B cell (primary cell): Measurements from ENCODE around the gene TAF8. TPM values are rescaled to one million over a fixed set of nuclear protein-coding genes. Genes with fewer than 3 reads are reported as not detected.

ENCODE experiments used
- ATAC-seq: fragments of 200-7000 bp; cut with Tn5 transposase; one replicate; pipeline ENCODE4 v1.10.0; 2021; ENCODE audit warnings: low read depth, mild to moderate bottlenecking, moderate number of reproducible peaks, moderate library complexity
- CTCF ChIA-PET: fragments of 350-600 bp; sonication (Branson Sonifier 250); formaldehyde crosslinking; loops from one replicate; lab custom pipeline; 2021; ENCODE audit warnings: antibody characterized with exemption, inconsistent platforms; lab: Charles Lee
- POLR2A ChIA-PET: fragments of 350-600 bp; sonication (Branson Sonifier 250); formaldehyde crosslinking; loops from one replicate; lab custom pipeline; 2021; ENCODE audit warnings: antibody characterized with exemption; lab: Charles Lee
- DNase-seq: peaks from one replicate; pipeline ENCODE4 v3.0.0; 2013
- H2AFZ ChIP-seq: 2 replicates; pipeline ENCODE4 v1.6.1; 2012; ENCODE audit warnings: mild to moderate bottlenecking, low read depth, low read length; ENCODE audit not compliant: insufficient read depth, poor library complexity, severe bottlenecking
- H3K27ac ChIP-seq, 2 donors: 1 replicate in 1 of 2; 2 replicates in 1 of 2; pipeline ENCODE4 v1.5.1; 2012 to 2013; ENCODE audit warnings: low read length in 2 of 2, mild to moderate bottlenecking in 2 of 2, moderate library complexity in 1 of 2
- H3K27me3 ChIP-seq, 4 experiments: fragments of 200-600 bp in 1 of 4; sonication (generic) in 1 of 4; replicated peaks in 1 of 4; 1 replicate in 2 of 4; 2 replicates in 2 of 4; pipeline versions ENCODE4 v1.6.1 to v1.7.0; 2013 to 2016; ENCODE audit warnings: low read length in 3 of 4, mild to moderate bottlenecking in 2 of 4, mixed read lengths in 1 of 4, moderate library complexity in 1 of 4; ENCODE audit not compliant: insufficient read depth in 4 of 4, control insufficient read depth in 3 of 4; ENCODE audit errors: control extremely low read depth in 1 of 4
- H3K36me3 ChIP-seq, 2 experiments: replicated peaks in 1 of 2; 1 replicate in 1 of 2; 2 replicates in 1 of 2; pipeline versions ENCODE4 v1.6.1 to v1.7.1; 2013; ENCODE audit warnings: low read length in 1 of 2; ENCODE audit not compliant: insufficient read depth in 2 of 2, control insufficient read depth in 1 of 2; ENCODE audit errors: control extremely low read depth in 1 of 2, extremely low read depth in 1 of 2
- H3K4me1 ChIP-seq, 2 donors: fragments of 200-600 bp in 1 of 2; sonication (generic) in 1 of 2; 1 replicate in 1 of 2; 2 replicates in 1 of 2; pipeline versions ENCODE4 v1.5.1 to v1.6.1; 2013 to 2017; ENCODE audit warnings: low read length in 2 of 2; ENCODE audit not compliant: control insufficient read depth in 2 of 2, insufficient read depth in 2 of 2
- H3K4me2 ChIP-seq: replicated peaks from 2 replicates; pipeline ENCODE3; 2012; ENCODE audit warnings: mild to moderate bottlenecking, low read depth, low read length; ENCODE audit not compliant: poor library complexity, severe bottlenecking
- H3K4me3 ChIP-seq, 5 experiments: fragments of 200-600 bp in 1 of 5; sonication (generic) in 1 of 5; 1 replicate in 3 of 5; 2 replicates in 2 of 5; pipeline versions ENCODE4 v1.5.1 to v1.7.0; 2011 to 2016; ENCODE audit warnings: low read length in 4 of 5, mild to moderate bottlenecking in 4 of 5, low read depth in 2 of 5, control low read depth in 1 of 5, moderate library complexity in 1 of 5; ENCODE audit not compliant: insufficient read depth in 1 of 5; ENCODE audit errors: control extremely low read depth in 1 of 5, extremely low read depth in 1 of 5
- H3K79me2 ChIP-seq: fragments of 200-600 bp; sonication (generic); one replicate; pipeline ENCODE4 v1.6.0; 2016; ENCODE audit warnings: low read length; ENCODE audit not compliant: control insufficient read depth, insufficient read depth
- H3K9ac ChIP-seq: fragments of 200-600 bp; sonication (generic); 2 replicates; pipeline ENCODE4 v1.6.1; 2017; ENCODE audit warnings: mild to moderate bottlenecking, low read length, moderate library complexity
- H3K9me3 ChIP-seq, 3 donors: one replicate each; pipeline versions ENCODE4 v1.6.1 to v1.7.1; 2013; ENCODE audit warnings: low read length in 2 of 3; ENCODE audit not compliant: control insufficient read depth in 2 of 3, insufficient read depth in 1 of 3; ENCODE audit errors: control extremely low read depth in 1 of 3
- H4K20me1 ChIP-seq: 2 replicates; pipeline ENCODE4 v1.6.0; 2012; ENCODE audit warnings: mild to moderate bottlenecking, low read length; ENCODE audit not compliant: insufficient read depth, control insufficient read depth, poor library complexity, severe bottlenecking
- H3K27ac Mint-ChIP-seq: one replicate; pipeline ENCODE4 v1.8.0; 2021; ENCODE audit warnings: mixed read lengths
- H3K27me3 Mint-ChIP-seq: one replicate; pipeline ENCODE4 v1.8.0; 2021; ENCODE audit warnings: mixed read lengths
- H3K4me1 Mint-ChIP-seq: one replicate; pipeline ENCODE4 v1.8.0; 2021; ENCODE audit warnings: mixed read lengths
- H3K4me3 Mint-ChIP-seq: one replicate; pipeline ENCODE4 v1.8.0; 2021; ENCODE audit warnings: mixed read lengths
- H3K9me3 Mint-ChIP-seq: one replicate; pipeline ENCODE4 v1.8.0; 2022; ENCODE audit warnings: mixed read lengths; ENCODE audit not compliant: insufficient read depth
- CTCF ChIP-seq: fragments of 200-600 bp; IDR thresholded peaks from one replicate; pipeline ENCODE4 v1.8.0; 2022; ENCODE audit warnings: antibody characterized with exemption, mild to moderate bottlenecking
- EZH2 ChIP-seq: IDR thresholded peaks from 2 replicates; pipeline ENCODE4 v1.6.1; 2012; ENCODE audit warnings: borderline replicate concordance, low read depth, mild to moderate bottlenecking, moderate library complexity, low read length; ENCODE audit not compliant: insufficient read depth, poor library complexity, severe bottlenecking
- WGBS: methylation state at CpG from one replicate; pipeline ENCODE4 v1.1.5; 2013; ENCODE audit warnings: missing lambda C conversion rate; ENCODE audit not compliant: insufficient coverage; 5-methylcytosine and 5-hydroxymethylcytosine counted together
- intact Hi-C: fragments of 100-400 bp; cut with micrococcal nuclease; formaldehyde crosslinking; loops from one replicate; pipeline ENCODE4 v1.10.0; 2022
- polyA plus RNA-seq: library from polyadenylated mRNA; depleted of rRNA; stranded (reverse); fragments of >200 nt; gene quantifications from 2 replicates; pipeline ENCODE4 v1.2.3, GENCODE V29; 2012
- total RNA-seq, 2 donors: library from RNA; stranded (reverse); fragments of 120-200 nt in 1 of 2; gene quantifications; 1 replicate in 1 of 2; 2 replicates in 1 of 2; pipeline versions ENCODE4 v1.2.3 to v1.2.4, GENCODE V29; 2013 to 2022

The TAF8 gene
- total and polyA plus RNA-seq, 2 donors (not counting 1 experiment from before 2014, with no cell fraction given): 30.6 to 67.0 TPM

- intact Hi-C loops: no loop called here
- Histone ChIP-seq H3K27ac (no peak overlapping the region), H3K9ac (no peak overlapping the region), H3K4me1 (no peaks in the 10 kb centered on the region), H3K9me3 (peaks cover 0 to 7% (median 5%) of the 10 kb centered on the region in 3 donors), H3K4me3 (no peak overlapping the region), H2AFZ (no peak overlapping the region), H3K36me3 (no peaks in the 10 kb centered on the region), H3K4me2 (no peak overlapping the region), H3K79me2 (no peaks in the 10 kb centered on the region), H3K27me3 (peaks cover 0 to 2% (median 0%) of the 10 kb centered on the region in 4 experiments), H4K20me1 (no peaks in the 10 kb centered on the region)
- ATAC-seq (no peak), DNase-seq (no peak)
- H3K27me3 Mint-ChIP-seq: peaks cover 25% of the 10 kb centered on the region
- ChIA-PET POLR2A (interaction anchor here (0.6 kb wide), 1 partner anchor 332 kb away, joined by 3 read pairs; no protein-coding TSS in a partner anchor), CTCF (interaction anchor here (1.1 kb wide), 1 partner anchor 10 kb away, joined by 3 read pairs; no protein-coding TSS in a partner anchor)
- WGBS: 98% methylated on average over 3 of the region's 5 CpGs
- no peaks in the 10 kb centered on the region for H3K9me3 Mint-ChIP-seq
- TF ChIP-seq CTCF: no peak
- TF ChIP-seq EZH2: no peak
- no peak overlapping the region for H3K4me3 Mint-ChIP-seq
- H3K27ac Mint-ChIP-seq: no peak overlapping the region
- no peaks in the 10 kb centered on the region for H3K4me1 Mint-ChIP-seq
Observed at GRCh38 chr6:42113936-42114636, 63.8 kb downstream of the TAF8 start.

GRCh38 chr6:42117843-42118161 lies 67.5 kb downstream of the TAF8 start:
- POLR2A ChIA-PET: no interaction called here
- Histone ChIP-seq H3K9ac (no peak overlapping the region), H3K79me2 (no peaks in the 10 kb centered on the region), H3K4me1 (no peaks in the 10 kb centered on the region), H3K27me3 (peaks cover 0 to 2% (median 0%) of the 10 kb centered on the region in 4 experiments), H3K9me3 (no peaks in the 10 kb centered on the region), H3K4me3 (no peak overlapping the region), H3K36me3 (no peaks in the 10 kb centered on the region), H4K20me1 (no peaks in the 10 kb centered on the region), H2AFZ (no peak overlapping the region), H3K27ac (no peak overlapping the region), H3K4me2 (no peak overlapping the region)
- no peak for ATAC-seq
- CTCF ChIA-PET: interaction anchor here (1.0 kb wide), 1 partner anchor 13 kb away, joined by 3 read pairs; no protein-coding TSS in a partner anchor
- Mint-ChIP-seq H3K4me3 (no peak overlapping the region), H3K4me1 (no peaks in the 10 kb centered on the region), H3K27me3 (peaks cover 17% of the 10 kb centered on the region), H3K9me3 (no peaks in the 10 kb centered on the region), H3K27ac (no peak overlapping the region)
- 94% methylated on average over 2 of the region's 3 CpGs for WGBS
- TF ChIP-seq CTCF (no peak), EZH2 (no peak)
- no peak for DNase-seq
- intact Hi-C loops: no loop called here
